GM19397 (cell line): ENCODE results near the gene ZNF385D.

Experiments used
- ATAC-seq: cut with Tn5 transposase; IDR thresholded peaks from one replicate; pipeline ENCODE4 v1.9.1; 2021; ENCODE audit warnings: mild to moderate bottlenecking, moderate library complexity; ENCODE audit not compliant: unreplicated experiment

ZNF385D gene

GRCh38 chr3:21462141-21462540 is 288.9 kb downstream of the ZNF385D start:
- ATAC-seq, result no peak

- ATAC-seq, result no peak
Measured at GRCh38 chr3:21457084-21457483, 293.9 kb downstream of the ZNF385D start.

- ATAC-seq, result no peak
Measured at GRCh38 chr3:21449738-21450137, 301.3 kb downstream of the ZNF385D start.

- no peak for ATAC-seq
Measured at GRCh38 chr3:21447476-21448151, 303.4 kb downstream of the ZNF385D start.

- no peak for ATAC-seq
Measured at GRCh38 chr3:21446945-21447475, 304.0 kb downstream of the ZNF385D start.

GRCh38 chr3:21446027-21446426 is 305.0 kb downstream of the ZNF385D start:
- ATAC-seq, result peak; percentile 75

- ATAC-seq, result no peak
Measured at GRCh38 chr3:21441821-21442220, 309.2 kb downstream of the ZNF385D start.

- no peak for ATAC-seq
Measured at GRCh38 chr3:21436835-21437234, 314.2 kb downstream of the ZNF385D start.

GRCh38 chr3:21435871-21436270 is 315.1 kb downstream of the ZNF385D start:
- no peak for ATAC-seq

- no peak for ATAC-seq
Measured at GRCh38 chr3:21434310-21434709, 316.7 kb downstream of the ZNF385D start.

- ATAC-seq, result no peak
Measured at GRCh38 chr3:21433751-21434150, 317.3 kb downstream of the ZNF385D start.

- ATAC-seq, result no peak
Measured at GRCh38 chr3:21426920-21427319, 324.1 kb downstream of the ZNF385D start.

GRCh38 chr3:21425715-21426114 is 325.3 kb downstream of the ZNF385D start:
- ATAC-seq, result no peak

GRCh38 chr3:21421096-21421495 is 329.9 kb downstream of the ZNF385D start:
- no peak for ATAC-seq

GRCh38 chr3:21417991-21418390 is 333.0 kb downstream of the ZNF385D start:
- ATAC-seq, result no peak

- ATAC-seq, result no peak
Measured at GRCh38 chr3:21414506-21414905, 336.5 kb downstream of the ZNF385D start.

- ATAC-seq, result no peak
Measured at GRCh38 chr3:21411058-21411457, 340.0 kb downstream of the ZNF385D start.

GRCh38 chr3:21409401-21409800 is 341.6 kb downstream of the ZNF385D start:
- ATAC-seq, result no peak

GRCh38 chr3:21407743-21408142 is 343.3 kb downstream of the ZNF385D start:
- no peak for ATAC-seq

- no peak for ATAC-seq
Measured at GRCh38 chr3:21405671-21406667, 345.0 kb downstream of the ZNF385D start.

GRCh38 chr3:21398461-21398860 is 352.5 kb downstream of the ZNF385D start:
- ATAC-seq, result no peak
